HS-5 (cell line): ENCODE measurements around the gene IL1RN.

Experiments used
- DNase-seq: peaks from one replicate; pipeline ENCODE4 v3.0.0-alpha.2; 2012; ENCODE audit warnings: low read depth

IL1RN gene

GRCh38 chr2:113157118-113157896 is 29.9 kb downstream of the IL1RN start:
- DNase-seq = no peak

- DNase-seq = peak; percentile 63
Observed at GRCh38 chr2:113157897-113158753, 30.7 kb downstream of the IL1RN start.

DNA sequence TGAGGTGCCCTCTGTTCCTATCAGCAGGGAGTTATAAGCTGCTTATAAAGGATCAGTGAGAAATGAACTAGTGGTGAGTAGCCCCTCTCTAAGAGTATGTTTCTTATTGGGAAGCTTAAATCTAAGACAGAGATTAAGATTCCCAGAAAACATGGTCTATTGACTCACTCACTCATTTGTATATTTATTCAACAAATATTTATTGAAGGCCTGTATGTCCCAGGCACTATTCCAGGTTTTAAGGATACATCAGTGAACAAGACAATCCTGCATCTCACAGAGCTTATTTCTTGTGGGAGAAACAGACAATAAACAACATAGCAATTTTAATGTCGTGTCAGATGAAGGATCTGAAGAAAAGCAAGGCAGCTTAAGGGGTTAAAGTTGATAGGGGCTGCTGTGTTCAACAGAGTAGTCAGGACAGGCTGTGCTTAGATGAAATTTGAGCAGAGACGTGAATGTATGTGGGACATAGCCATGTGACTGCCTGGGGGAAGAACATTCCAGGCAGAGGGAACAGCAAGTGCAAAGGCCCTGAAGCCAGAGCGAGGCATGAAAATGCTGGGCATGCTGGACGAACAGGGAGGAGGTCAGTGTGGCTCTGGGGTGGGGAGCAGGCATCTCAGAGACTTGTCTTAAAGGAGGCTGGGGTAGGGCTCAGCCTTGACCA is 31.6 kb downstream of the IL1RN start:
- DNase-seq = no peak

DNA sequence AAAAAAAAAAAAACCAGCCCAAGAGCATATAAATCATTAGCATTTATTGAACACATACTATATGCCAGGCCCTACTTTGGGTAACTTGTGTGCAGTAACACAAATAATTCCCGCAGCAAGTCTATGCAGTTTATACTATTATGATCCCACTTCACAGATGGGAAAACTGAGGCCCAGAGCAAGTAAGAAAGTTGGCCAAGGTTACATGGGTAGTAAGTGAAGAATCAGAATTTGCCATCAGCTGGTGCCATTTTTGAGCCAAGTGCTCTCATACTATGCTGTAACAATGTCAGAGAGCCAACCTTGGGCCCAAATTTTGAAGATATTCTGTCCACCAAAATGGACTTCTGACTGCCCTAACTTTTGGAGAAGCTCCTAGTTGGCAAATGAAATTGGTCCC is 32.9 kb downstream of the IL1RN start:
- DNase-seq = no peak

GRCh38 chr2:113160962-113161361 is 33.6 kb downstream of the IL1RN start:
- no peak for DNase-seq

GRCh38 chr2:113162173-113162572 is 34.8 kb downstream of the IL1RN start:
- DNase-seq = no peak

- no peak for DNase-seq
Observed at GRCh38 chr2:113162869-113163268, 35.5 kb downstream of the IL1RN start.

- no peak for DNase-seq
Observed at GRCh38 chr2:113164215-113164929, 37.0 kb downstream of the IL1RN start.

- DNase-seq = no peak
Observed at GRCh38 chr2:113164930-113165585, 37.7 kb downstream of the IL1RN start.

DNA sequence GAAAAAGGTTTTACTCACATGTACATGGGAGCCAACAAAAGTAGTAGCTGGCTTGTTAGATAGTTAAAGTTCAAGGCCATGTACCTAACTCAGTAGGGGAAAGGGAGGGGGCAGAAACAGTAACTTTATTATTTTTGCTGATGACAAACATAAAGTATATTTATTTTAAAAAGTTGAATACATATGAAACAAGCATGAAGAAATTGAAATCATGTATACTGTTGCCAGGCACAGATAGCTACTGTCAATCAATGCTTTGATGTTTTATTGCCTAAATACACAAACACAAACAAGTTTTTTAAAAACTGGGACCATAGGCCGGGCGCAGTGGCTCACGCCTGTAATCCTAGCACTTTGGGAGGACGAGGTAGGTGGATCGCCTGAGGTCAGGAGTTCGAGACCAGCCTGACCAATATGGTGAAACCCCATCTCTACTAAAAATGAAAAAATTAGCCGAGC is 38.8 kb downstream of the IL1RN start:
- no peak for DNase-seq

GRCh38 chr2:113167115-113167932 is 39.9 kb downstream of the IL1RN start:
- no peak for DNase-seq

- no peak for DNase-seq
Observed at GRCh38 chr2:113167962-113168340, 40.6 kb downstream of the IL1RN start.

DNA sequence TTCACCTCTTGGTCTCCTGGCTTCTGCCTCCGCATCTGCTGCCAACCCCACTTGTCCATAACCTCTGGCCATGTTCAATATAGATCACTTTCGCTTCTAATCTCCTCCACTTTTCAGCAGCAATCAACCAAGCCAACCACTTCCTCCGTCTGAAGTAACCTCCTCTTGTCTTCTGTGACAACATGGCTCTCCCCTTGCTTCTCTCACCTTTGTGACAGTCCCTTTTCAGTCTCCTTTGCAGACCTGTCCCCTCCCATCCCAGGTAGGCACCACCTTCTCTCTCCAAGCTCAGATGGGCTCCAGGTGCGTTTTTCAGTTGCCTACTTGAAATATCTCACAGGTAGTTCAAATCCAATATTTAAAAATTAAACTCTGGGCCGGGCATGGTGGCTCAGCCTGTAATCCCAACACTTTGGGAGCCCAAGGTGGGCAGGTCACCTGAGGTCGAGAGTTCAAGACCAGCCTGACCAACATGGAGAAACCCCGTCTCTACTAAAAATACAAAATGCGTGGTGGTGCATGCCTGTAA is 41.7 kb downstream of the IL1RN start:
- DNase-seq = no peak

- DNase-seq = no peak
Observed at GRCh38 chr2:113169586-113169985, 42.2 kb downstream of the IL1RN start.

DNA sequence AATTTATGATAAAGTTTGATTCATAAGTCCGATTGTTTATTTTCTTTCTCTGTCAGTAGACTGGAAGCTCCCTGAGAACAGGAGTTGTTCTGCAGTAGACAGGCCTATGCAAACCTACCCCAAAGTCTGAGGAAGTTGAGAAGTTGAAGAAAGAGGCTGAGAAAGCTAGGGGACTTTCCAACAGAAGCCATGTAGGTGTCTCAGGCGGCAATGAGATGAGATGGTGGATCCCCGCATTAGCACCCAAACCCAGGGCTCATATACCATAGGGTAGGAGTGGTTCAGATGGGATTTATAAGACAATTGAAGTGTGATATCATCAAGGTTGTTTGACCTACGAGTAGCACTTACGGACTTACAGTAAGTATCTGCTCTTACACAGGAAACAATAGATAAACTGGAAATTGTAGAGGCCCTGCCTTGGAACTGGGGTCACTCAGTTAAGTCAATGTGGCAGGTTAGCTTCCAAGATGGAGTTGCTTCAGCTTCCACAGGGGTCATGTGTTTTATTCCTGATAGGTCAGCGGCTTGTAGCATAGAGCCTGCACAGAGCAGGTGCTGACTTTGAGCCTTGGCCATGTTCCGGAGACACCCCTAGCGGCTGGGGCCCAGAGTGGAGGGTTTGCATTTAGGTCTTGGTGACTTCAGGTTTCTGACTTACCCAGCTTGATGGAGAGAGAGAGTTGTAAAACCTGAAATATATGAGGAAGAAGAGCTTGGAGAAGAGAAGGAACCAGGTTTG is 44.1 kb downstream of the IL1RN start:
- DNase-seq = no peak

DNA sequence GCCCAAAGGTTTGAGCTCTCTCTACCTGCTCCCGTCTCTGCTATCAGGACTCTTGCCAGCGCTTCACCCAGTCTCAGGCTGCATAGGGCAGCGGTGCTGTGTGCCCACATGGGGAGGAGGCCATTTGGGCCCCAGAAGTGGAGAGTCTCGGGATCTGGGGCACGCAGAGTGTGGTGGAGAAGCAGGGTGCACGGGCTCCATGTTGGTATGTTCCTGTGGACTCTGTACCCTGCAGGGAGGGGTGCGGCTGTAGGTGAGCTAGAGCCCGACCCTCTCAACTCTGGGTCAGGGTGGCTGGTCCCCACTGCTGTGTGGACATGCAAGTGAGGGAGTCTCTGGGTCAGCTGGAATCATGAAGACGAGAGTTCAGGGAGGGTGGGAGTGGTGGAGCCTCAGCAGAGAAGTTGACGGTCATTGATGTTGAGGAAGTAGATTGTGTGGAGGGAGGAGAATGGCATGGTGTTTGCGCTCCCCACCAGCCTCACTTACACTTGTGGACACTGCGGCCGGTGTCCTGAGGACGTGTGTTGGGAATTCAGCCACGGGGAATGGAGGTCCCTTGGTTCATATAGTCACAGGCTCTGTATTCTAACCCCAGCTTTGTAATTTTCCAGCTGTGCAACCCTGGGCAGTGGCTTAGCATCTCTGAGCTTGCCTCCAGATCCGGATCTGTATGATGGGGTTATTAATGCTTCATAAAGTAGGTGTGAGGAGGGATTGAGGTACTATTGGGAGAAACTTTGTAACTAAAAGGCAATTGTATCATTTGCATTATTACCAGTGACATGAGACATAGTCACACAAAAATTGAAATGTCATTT is 45.5 kb downstream of the IL1RN start:
- DNase-seq = no peak

DNA sequence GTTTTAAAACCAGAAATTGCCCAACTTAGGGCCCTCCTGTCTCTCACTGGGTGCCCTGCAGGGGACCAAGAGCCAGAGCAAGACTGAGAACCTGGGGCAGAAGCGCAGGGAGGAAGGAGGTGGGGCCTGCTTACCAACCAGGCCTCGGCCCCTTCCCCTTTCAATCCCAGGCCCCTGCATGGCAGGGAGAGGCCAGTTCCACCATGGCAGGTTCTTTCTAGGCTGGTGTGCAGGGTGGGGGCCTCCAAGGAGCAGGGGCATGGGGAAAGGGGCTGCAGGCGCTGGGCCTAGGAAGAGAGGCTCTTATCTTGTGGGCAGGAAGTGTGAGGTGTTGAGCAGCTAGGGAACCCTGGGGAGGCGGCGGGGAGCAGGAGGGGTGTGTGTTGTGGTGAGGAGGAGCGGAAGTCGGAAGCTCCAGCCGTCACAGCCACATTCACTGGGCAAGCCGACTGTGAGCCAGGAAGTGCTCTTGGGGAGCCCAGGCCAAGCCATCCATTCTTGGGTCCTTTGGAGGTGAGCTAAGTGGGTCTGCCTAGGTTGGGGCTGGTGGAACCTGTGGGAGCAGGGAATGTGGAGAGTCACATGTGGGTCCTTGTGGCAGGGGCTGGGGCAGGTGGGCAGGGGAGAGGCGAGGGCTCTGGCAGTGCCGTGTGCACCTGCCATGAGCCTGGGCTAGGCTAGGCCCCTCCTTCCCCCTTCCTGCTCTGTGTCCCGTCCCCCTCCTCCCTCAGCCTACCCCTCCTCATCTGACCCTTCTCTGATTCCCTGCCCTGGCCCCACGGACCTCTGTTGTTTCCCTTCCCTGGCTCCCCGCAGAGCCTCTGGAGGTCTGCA is 46.4 kb downstream of the IL1RN start, which contains the start of gene PSD4:
Gene PSD4 (plus strand): TSS at position 430 of the 834 bp plus-strand sequence. CDS start 8,486 bp downstream, outside the sequence.
- DNase-seq = no peak

DNA sequence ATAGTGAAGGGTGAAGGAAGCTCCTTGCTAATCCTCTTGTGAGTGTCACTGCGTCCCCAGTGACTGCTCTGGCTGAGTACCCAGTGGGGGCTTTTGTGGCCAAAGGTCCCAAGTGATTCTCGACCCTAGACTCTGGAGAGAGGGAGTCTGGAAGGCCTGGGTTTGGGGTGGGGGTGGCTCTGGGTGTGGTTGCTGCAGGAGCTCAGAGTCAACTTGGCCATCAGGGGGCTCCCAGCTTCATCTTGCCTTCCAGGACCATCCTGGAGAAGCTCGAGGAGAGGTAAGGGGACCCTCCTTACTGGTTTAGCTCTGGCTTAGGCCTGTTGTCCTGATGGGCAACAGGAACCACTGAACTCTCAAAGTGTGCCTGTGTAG is 47.0 kb downstream of the IL1RN start:
- no peak for DNase-seq
